Endothelial cell of umbilical vein (primary cell): ENCODE measurements around the gene GRM4.

ENCODE experiments used
- EZH2 ChIP-seq: IDR thresholded peaks from 2 replicates; pipeline ENCODE4 v1.6.1; 2012; ENCODE audit warnings: borderline replicate concordance, low read depth, mild to moderate bottlenecking, moderate library complexity, low read length, inconsistent platforms; ENCODE audit not compliant: severe bottlenecking
- FOS ChIP-seq: IDR thresholded peaks from 2 replicates; pipeline ENCODE4 v1.6.1; 2011; ENCODE audit warnings: mild to moderate bottlenecking, low read length, moderate library complexity, borderline replicate concordance; ENCODE audit not compliant: insufficient read depth
- GATA2 ChIP-seq: IDR thresholded peaks from 2 replicates; pipeline ENCODE4 v1.7.0; 2011; ENCODE audit warnings: low read depth, mild to moderate bottlenecking, moderate library complexity, mixed read lengths, low read length; ENCODE audit not compliant: insufficient read length, insufficient read depth
- POLR2A ChIP-seq: IDR thresholded peaks from 2 replicates; pipeline ENCODE4 v1.6.1; 2012; ENCODE audit warnings: low read depth, mild to moderate bottlenecking, control low read depth, low read length
- POLR2AphosphoS5 ChIP-seq: IDR thresholded peaks from 2 replicates; pipeline ENCODE4 v1.6.1; 2012; ENCODE audit warnings: low read depth, mild to moderate bottlenecking, control low read depth, low read length, moderate library complexity; ENCODE audit not compliant: insufficient read depth
- TF ChIP-seq, protein P1 (sequence below), 2 donors: IDR thresholded peaks; 1 replicate in 1 of 2; 2 replicates in 1 of 2; pipeline ENCODE4 v1.5.1; 2011; ENCODE audit warnings: low read length in 2 of 2, mild to moderate bottlenecking in 2 of 2, moderate library complexity in 2 of 2, control low read depth in 1 of 2, inconsistent platforms in 1 of 2, low read depth in 1 of 2; ENCODE audit not compliant: insufficient read depth in 1 of 2; ENCODE audit errors: extremely low read depth in 1 of 2
- TF ChIP-seq, protein P2 (sequence below): IDR thresholded peaks from 2 replicates; pipeline ENCODE4 v1.6.1; 2011; ENCODE audit not compliant: insufficient read depth, insufficient read length

GRCh38 chr6:34104186-34104585 lies 41.7 kb downstream of the GRM4 start:
- TF ChIP-seq, protein P1, sequence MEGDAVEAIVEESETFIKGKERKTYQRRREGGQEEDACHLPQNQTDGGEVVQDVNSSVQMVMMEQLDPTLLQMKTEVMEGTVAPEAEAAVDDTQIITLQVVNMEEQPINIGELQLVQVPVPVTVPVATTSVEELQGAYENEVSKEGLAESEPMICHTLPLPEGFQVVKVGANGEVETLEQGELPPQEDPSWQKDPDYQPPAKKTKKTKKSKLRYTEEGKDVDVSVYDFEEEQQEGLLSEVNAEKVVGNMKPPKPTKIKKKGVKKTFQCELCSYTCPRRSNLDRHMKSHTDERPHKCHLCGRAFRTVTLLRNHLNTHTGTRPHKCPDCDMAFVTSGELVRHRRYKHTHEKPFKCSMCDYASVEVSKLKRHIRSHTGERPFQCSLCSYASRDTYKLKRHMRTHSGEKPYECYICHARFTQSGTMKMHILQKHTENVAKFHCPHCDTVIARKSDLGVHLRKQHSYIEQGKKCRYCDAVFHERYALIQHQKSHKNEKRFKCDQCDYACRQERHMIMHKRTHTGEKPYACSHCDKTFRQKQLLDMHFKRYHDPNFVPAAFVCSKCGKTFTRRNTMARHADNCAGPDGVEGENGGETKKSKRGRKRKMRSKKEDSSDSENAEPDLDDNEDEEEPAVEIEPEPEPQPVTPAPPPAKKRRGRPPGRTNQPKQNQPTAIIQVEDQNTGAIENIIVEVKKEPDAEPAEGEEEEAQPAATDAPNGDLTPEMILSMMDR (IDR thresholded peaks at IDR 0.05; ENCODE audit: extremely low read depth in 1 of 2, insufficient read depth in 1 of 2, low read depth in 1 of 2, low read length in 2 of 2), result no peak
- TF ChIP-seq POLR2A, result no peak
- no peak for TF ChIP-seq GATA2
- TF ChIP-seq EZH2, result no peak
- TF ChIP-seq POLR2AphosphoS5, result no peak
- TF ChIP-seq, protein P2, sequence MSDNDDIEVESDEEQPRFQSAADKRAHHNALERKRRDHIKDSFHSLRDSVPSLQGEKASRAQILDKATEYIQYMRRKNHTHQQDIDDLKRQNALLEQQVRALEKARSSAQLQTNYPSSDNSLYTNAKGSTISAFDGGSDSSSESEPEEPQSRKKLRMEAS, result no peak
- TF ChIP-seq FOS, result no peak
